SU-DHL-6 (cell line): ENCODE results near the gene CLDN1.

ENCODE experiments used
- H2AFZ ChIP-seq: fragments of 200-600 bp; sonication (generic); 2 replicates; pipeline ENCODE4 v1.6.1; 2014; ENCODE audit warnings: low read depth, mild to moderate bottlenecking, moderate library complexity, mixed read lengths, antibody characterized with exemption, low read length; ENCODE audit not compliant: severe bottlenecking
- H3F3A ChIP-seq: fragments of 200-600 bp; shearing (Covaris generic); 2 replicates; pipeline ENCODE4 v1.6.0; 2016; ENCODE audit warnings: antibody characterized with exemption, mild to moderate bottlenecking; ENCODE audit not compliant: insufficient read depth
- H3K27ac ChIP-seq: fragments of 200-600 bp; sonication (generic); 2 replicates; pipeline ENCODE4 v1.5.1; 2016; ENCODE audit warnings: low read depth, mild to moderate bottlenecking, low read length, moderate library complexity, mixed read lengths
- H3K27me3 ChIP-seq: fragments of 200-600 bp; sonication (generic), shearing (Covaris generic); 2 replicates; pipeline ENCODE4 v1.6.0; 2014; ENCODE audit warnings: mild to moderate bottlenecking, low read length
- H3K36me3 ChIP-seq: fragments of 200-600 bp; sonication (generic); 2 replicates; pipeline ENCODE4 v1.6.1; 2014; ENCODE audit warnings: mild to moderate bottlenecking, low read length, mixed read lengths
- H3K4me2 ChIP-seq: fragments of 300-600, 200-600 bp; shearing (Covaris generic), sonication (generic); 2 replicates; pipeline ENCODE4 v1.6.0; 2014; ENCODE audit warnings: low read length, low read depth, mild to moderate bottlenecking; ENCODE audit not compliant: poor library complexity, severe bottlenecking
- H3K4me3 ChIP-seq: fragments of 200-600 bp; sonication (generic); 2 replicates; pipeline ENCODE4 v1.5.1; 2014; ENCODE audit warnings: antibody characterized with exemption, low read length, mild to moderate bottlenecking, mixed read lengths; ENCODE audit not compliant: insufficient read depth, poor library complexity, severe bottlenecking
- H3K79me2 ChIP-seq: fragments of 200-600 bp; sonication (generic); 2 replicates; pipeline ENCODE4 v1.6.1; 2014; ENCODE audit warnings: mild to moderate bottlenecking, low read length, moderate library complexity; ENCODE audit not compliant: insufficient read depth
- H3K9ac ChIP-seq: fragments of 200-600 bp; sonication (generic); 2 replicates; pipeline ENCODE4 v1.7.0; 2014; ENCODE audit warnings: mild to moderate bottlenecking, low read length
- H3K9me2 ChIP-seq: fragments of 200-600 bp; sonication (generic); replicated peaks from 2 replicates; pipeline ENCODE4 v1.6.1; 2014; ENCODE audit warnings: low read length; ENCODE audit not compliant: insufficient read depth
- H3K9me3 ChIP-seq: fragments of 200-600 bp; sonication (generic); 2 replicates; pipeline ENCODE4 v1.6.1; 2014; ENCODE audit warnings: low read length, mixed read lengths; ENCODE audit not compliant: insufficient read depth
- H4K20me1 ChIP-seq: fragments of 200-600 bp; sonication (generic); 2 replicates; pipeline ENCODE4 v1.6.1; 2014; ENCODE audit warnings: low read depth, mild to moderate bottlenecking, antibody characterized with exemption, low read length, moderate library complexity, mixed read lengths
- CTCF ChIP-seq: fragments of 200-600 bp; sonication (generic); IDR thresholded peaks from one replicate; pipeline ENCODE4 v1.5.1; 2017; ENCODE audit warnings: antibody characterized with exemption, mild to moderate bottlenecking, low read length, moderate library complexity; ENCODE audit not compliant: insufficient read depth, poor library complexity, severe bottlenecking
- EZH2phosphoT487 ChIP-seq: fragments of 200-600 bp; sonication (generic), shearing (Covaris generic); conservative IDR thresholded peaks from 2 replicates; pipeline ENCODE4 v1.6.1; 2018; ENCODE audit warnings: mild to moderate bottlenecking, antibody characterized with exemption, low read length, moderate library complexity, mixed read lengths

Gene CLDN1

GRCh38 chr3:190306026-190306425 is 16.2 kb downstream of the CLDN1 start:
- Histone ChIP-seq H3K27me3 (no peaks in the 10 kb centered on the region), H3K9me2 (no peaks in the 10 kb centered on the region), H3K9ac (no peak overlapping the region), H3K4me2 (no peak overlapping the region), H2AFZ (no peak overlapping the region), H3K36me3 (no peaks in the 10 kb centered on the region), H3F3A (no peaks in the 10 kb centered on the region), H3K79me2 (no peaks in the 10 kb centered on the region), H3K4me3 (no peak overlapping the region), H4K20me1 (no peaks in the 10 kb centered on the region), H3K9me3 (no peaks in the 10 kb centered on the region), H3K27ac (no peak overlapping the region)
- TF ChIP-seq CTCF, result no peak

GRCh38 chr3:190305406-190305805 is 16.8 kb downstream of the CLDN1 start:
- Histone ChIP-seq H3K27me3 (no peaks in the 10 kb centered on the region), H3K79me2 (no peaks in the 10 kb centered on the region), H3K36me3 (no peaks in the 10 kb centered on the region), H3K4me2 (no peak overlapping the region), H3K9ac (no peak overlapping the region), H2AFZ (no peak overlapping the region), H3F3A (no peaks in the 10 kb centered on the region), H3K9me3 (no peaks in the 10 kb centered on the region), H3K4me3 (no peak overlapping the region), H4K20me1 (no peaks in the 10 kb centered on the region), H3K27ac (no peak overlapping the region), H3K9me2 (no peaks in the 10 kb centered on the region)
- no peak for TF ChIP-seq CTCF
- no peak for TF ChIP-seq EZH2phosphoT487

- no peaks in the 10 kb centered on the region for H3K79me2 ChIP-seq
Observed at GRCh38 chr3:190303884-190304283, 18.4 kb downstream of the CLDN1 start.

More at GRCh38 chr3:190303884-190304283, 18.4 kb downstream of the CLDN1 start:
- H3F3A ChIP-seq, result no peaks in the 10 kb centered on the region
- no peak overlapping the region for H3K4me3 ChIP-seq
- no peaks in the 10 kb centered on the region for H3K9me3 ChIP-seq
- H3K27me3 ChIP-seq, result no peaks in the 10 kb centered on the region
- H3K36me3 ChIP-seq, result no peaks in the 10 kb centered on the region
- H4K20me1 ChIP-seq, result no peaks in the 10 kb centered on the region
- no peak overlapping the region for H3K27ac ChIP-seq
- no peak overlapping the region for H2AFZ ChIP-seq
- H3K9me2 ChIP-seq, result no peaks in the 10 kb centered on the region
- no peak for TF ChIP-seq CTCF
- no peak for TF ChIP-seq EZH2phosphoT487
- H3K4me2 ChIP-seq, result no peak overlapping the region
- no peak overlapping the region for H3K9ac ChIP-seq
